IMR-90 (cell line): ENCODE measurements around the gene C6orf58. TPM values are rescaled to one million over a fixed set of nuclear protein-coding genes. Genes with fewer than 3 reads are reported as not detected.

Experiments
- ATAC-seq: fragments of 200-7000 bp; cut with Tn5 transposase; 2 replicates; pipeline ENCODE4 v1.9.1; 2020; ENCODE audit warnings: low read depth, mild to moderate bottlenecking, moderate library complexity
- BruUV-seq: library from RNA; stranded (reverse); fragments of 400-500 nt; replicated peaks from 2 replicates; lab custom pipeline; 2021; lab: Mats Ljungman, UMichigan
- CTCF ChIA-PET: fragments of 300-600 bp; formaldehyde crosslinking; extraction: SDS; loops from one replicate; lab custom pipeline; 2021; ENCODE audit warnings: antibody characterized with exemption; lab: Yijun Ruan, JAX
- POLR2A ChIA-PET: fragments of 300-600 bp; sonication (Branson Sonifier 250); formaldehyde crosslinking; loops from one replicate; lab custom pipeline; 2022; ENCODE audit warnings: antibody characterized with exemption; ENCODE audit not compliant: unreplicated experiment; lab: Charles Lee
- DNase-seq: peaks from one replicate; pipeline ENCODE4 v3.0.0; 2013
- H2AFZ ChIP-seq: replicated peaks from 2 replicates; pipeline ENCODE3; 2013; ENCODE audit warnings: low read length, mild to moderate bottlenecking; ENCODE audit not compliant: poor library complexity
- H2AK5ac ChIP-seq: 2 replicates; pipeline ENCODE4 v1.6.1; 2013; ENCODE audit warnings: low read depth, low read length, inconsistent platforms
- H2AK9ac ChIP-seq: replicated peaks from 2 replicates; pipeline ENCODE3; 2013; ENCODE audit warnings: mild to moderate bottlenecking, low read depth, low read length, moderate library complexity; ENCODE audit not compliant: poor library complexity
- H2BK120ac ChIP-seq: 2 replicates; pipeline ENCODE4 v1.6.1; 2013; ENCODE audit warnings: low read depth, low read length, inconsistent platforms
- H2BK15ac ChIP-seq: 3 replicates; pipeline ENCODE4 v1.6.1; 2013; ENCODE audit warnings: low read depth, low read length, inconsistent platforms
- H2BK20ac ChIP-seq: 2 replicates; pipeline ENCODE4 v1.6.1; 2013; ENCODE audit warnings: low read depth, mild to moderate bottlenecking, inconsistent platforms, low read length, moderate library complexity
- H2BK5ac ChIP-seq: 2 replicates; pipeline ENCODE4 v1.6.1; 2013; ENCODE audit warnings: mild to moderate bottlenecking, low read depth, low read length, inconsistent platforms; ENCODE audit not compliant: poor library complexity, severe bottlenecking
- H3K14ac ChIP-seq: replicated peaks from 2 replicates; pipeline ENCODE4 v1.6.1; 2013; ENCODE audit warnings: low read depth, low read length, inconsistent platforms
- H3K18ac ChIP-seq: 2 replicates; pipeline ENCODE4 v1.6.1; 2013; ENCODE audit warnings: low read depth, low read length, control low read depth
- H3K23ac ChIP-seq: 2 replicates; pipeline ENCODE4 v1.6.1; 2013; ENCODE audit warnings: low read depth, low read length, inconsistent platforms
- H3K27ac ChIP-seq: 2 replicates; pipeline ENCODE4 v1.5.1; 2013; ENCODE audit warnings: mild to moderate bottlenecking, control low read depth, low read length; ENCODE audit not compliant: insufficient read depth
- H3K27me3 ChIP-seq: 2 replicates; pipeline ENCODE4 v1.6.1; 2013; ENCODE audit warnings: low read length; ENCODE audit not compliant: control insufficient read depth, insufficient read depth
- H3K36me3 ChIP-seq: 2 replicates; pipeline ENCODE4 v1.6.1; 2013; ENCODE audit warnings: low read length, mixed read lengths; ENCODE audit not compliant: control insufficient read depth, insufficient read depth
- H3K4ac ChIP-seq: 2 replicates; pipeline ENCODE4 v1.6.1; 2013; ENCODE audit warnings: low read depth, low read length, inconsistent platforms
- H3K4me1 ChIP-seq: 2 replicates; pipeline ENCODE4 v1.6.1; 2013; ENCODE audit warnings: low read length, mixed read lengths; ENCODE audit not compliant: control insufficient read depth, insufficient read depth
- H3K4me2 ChIP-seq: 2 replicates; pipeline ENCODE4 v1.6.1; 2013; ENCODE audit warnings: low read depth, mild to moderate bottlenecking, control low read depth, low read length, moderate library complexity
- H3K4me3 ChIP-seq: 2 replicates; pipeline ENCODE4 v1.5.1; 2013; ENCODE audit warnings: low read depth, mild to moderate bottlenecking, control low read depth, low read length, moderate library complexity; ENCODE audit not compliant: insufficient read depth
- H3K56ac ChIP-seq: 2 replicates; pipeline ENCODE4 v1.6.1; 2013; ENCODE audit warnings: low read length, inconsistent platforms; ENCODE audit not compliant: insufficient read depth; ENCODE audit errors: extremely low read depth
- H3K79me1 ChIP-seq, 2 experiments: 2 replicates each; pipeline ENCODE4 v1.6.1; 2013; ENCODE audit warnings: low read length in 2 of 2, inconsistent platforms in 1 of 2, low read depth in 1 of 2
- H3K9ac ChIP-seq: 2 replicates; pipeline ENCODE4 v1.6.1; 2013; ENCODE audit warnings: low read depth, low read length, control low read depth
- H3K9me1 ChIP-seq: 2 replicates; pipeline ENCODE4 v1.6.1; 2013; ENCODE audit warnings: low read length, inconsistent platforms; ENCODE audit not compliant: insufficient read depth
- H3K9me3 ChIP-seq: 2 replicates; pipeline ENCODE4 v1.6.1; 2013; ENCODE audit warnings: low read length; ENCODE audit not compliant: control insufficient read depth, insufficient read depth
- H4K20me1 ChIP-seq: 2 replicates; pipeline ENCODE4 v1.6.1; 2013; ENCODE audit warnings: low read length, inconsistent platforms; ENCODE audit not compliant: insufficient read depth
- H4K5ac ChIP-seq: 2 replicates; pipeline ENCODE4 v1.6.1; 2013; ENCODE audit warnings: mild to moderate bottlenecking, low read depth, low read length, control low read depth
- H4K8ac ChIP-seq, 2 experiments: 2 replicates each; pipeline ENCODE4 v1.6.1; 2013; ENCODE audit warnings: low read depth in 2 of 2, low read length in 2 of 2, control low read depth in 1 of 2, inconsistent platforms in 1 of 2
- H4K91ac ChIP-seq: 2 replicates; pipeline ENCODE4 v1.6.1; 2013; ENCODE audit warnings: low read depth, low read length, inconsistent platforms; ENCODE audit not compliant: insufficient read depth
- CEBPB ChIP-seq: IDR thresholded peaks from 2 replicates; pipeline ENCODE4 v1.6.1; 2012; ENCODE audit warnings: low read depth, low read length, improper control_type of control experiment
- FOS ChIP-seq: fragments of 150-350 bp; IDR thresholded peaks from 2 replicates; pipeline ENCODE4 v1.6.1; 2016; ENCODE audit warnings: low read depth, low read length
- MAZ ChIP-seq: IDR thresholded peaks from 2 replicates; pipeline ENCODE4 v1.6.1; 2012; ENCODE audit warnings: low read depth, mild to moderate bottlenecking, low read length, improper control_type of control experiment, moderate library complexity, borderline replicate concordance
- RCOR1 ChIP-seq: IDR thresholded peaks from 2 replicates; pipeline ENCODE4 v1.6.1; 2012; ENCODE audit warnings: mild to moderate bottlenecking, low read length, improper control_type of control experiment; ENCODE audit not compliant: insufficient replicate concordance
- RFX5 ChIP-seq: IDR thresholded peaks from 2 replicates; pipeline ENCODE4 v1.8.0; 2012; ENCODE audit warnings: low read depth, mild to moderate bottlenecking, low read length, moderate library complexity
- SMC3 ChIP-seq: fragments of 150-350 bp; IDR thresholded peaks from 2 replicates; pipeline ENCODE4 v1.6.1; 2016; ENCODE audit warnings: low read depth, mild to moderate bottlenecking, antibody characterized with exemption, low read length, moderate library complexity
- WGBS, 2 experiments: methylation state at CpG; one replicate each; pipeline versions ENCODE4 v1.1.5 to v1.1.7; 2013; ENCODE audit warnings: missing lambda C conversion rate in 2 of 2; ENCODE audit not compliant: insufficient read length in 1 of 2; ENCODE audit errors: extremely low coverage in 2 of 2; 5-methylcytosine and 5-hydroxymethylcytosine counted together
- dilution Hi-C: fragments of 300-500 bp; cut with HindIII; formaldehyde crosslinking; loops from one replicate; pipeline ENCODE4 v1.14.3; 2018; ENCODE audit warnings: low sequenced_read_pairs; ENCODE audit not compliant: unreplicated experiment
- in situ Hi-C: fragments of 300-500 bp; cut with MboI; formaldehyde crosslinking; loops from 3 replicates; pipeline ENCODE4 v1.14.3; 2019; ENCODE audit warnings: low sequenced_read_pairs, inconsistent platforms, mixed read lengths
- intact Hi-C: fragments of 100-400 bp; cut with micrococcal nuclease; formaldehyde crosslinking; loops from 2 replicates; pipeline ENCODE4 v1.10.0; 2022
- polyA plus RNA-seq, 3 experiments: library from polyadenylated mRNA; depleted of rRNA; stranded (reverse); fragments of >200 nt; gene quantifications; 2 replicates each; pipeline ENCODE4 v1.2.3, GENCODE V29; 2012; ENCODE audit warnings: low replicate concordance in 1 of 3
- total RNA-seq: library from RNA; depleted of rRNA; stranded (reverse); fragments of >200 nt; gene quantifications from 2 replicates; pipeline ENCODE4 v1.2.3, GENCODE V29; 2012
- TF ChIP-seq, protein P1 (sequence below): conservative IDR thresholded peaks from 2 replicates; pipeline ENCODE4 v1.5.1; 2012; ENCODE audit warnings: mild to moderate bottlenecking, low read depth, low read length, improper control_type of control experiment
- TF ChIP-seq, protein P2 (sequence below): fragments of 150-350 bp; IDR thresholded peaks from 2 replicates; pipeline ENCODE4 v1.6.1; 2017; ENCODE audit warnings: mild to moderate bottlenecking, antibody characterized with exemption, low read length, low read depth
- TF ChIP-seq, protein P3 (sequence below): fragments of 150-350 bp; IDR thresholded peaks from 2 replicates; pipeline ENCODE4 v1.6.1; 2016; ENCODE audit warnings: low read depth, mild to moderate bottlenecking, low read length, moderate library complexity, borderline replicate concordance

The C6orf58 gene
- total and polyA plus RNA-seq, 2 of the 4 experiments (the other 2 are of a cell fraction) = 0.09 TPM; not detected in 1

DNA sequence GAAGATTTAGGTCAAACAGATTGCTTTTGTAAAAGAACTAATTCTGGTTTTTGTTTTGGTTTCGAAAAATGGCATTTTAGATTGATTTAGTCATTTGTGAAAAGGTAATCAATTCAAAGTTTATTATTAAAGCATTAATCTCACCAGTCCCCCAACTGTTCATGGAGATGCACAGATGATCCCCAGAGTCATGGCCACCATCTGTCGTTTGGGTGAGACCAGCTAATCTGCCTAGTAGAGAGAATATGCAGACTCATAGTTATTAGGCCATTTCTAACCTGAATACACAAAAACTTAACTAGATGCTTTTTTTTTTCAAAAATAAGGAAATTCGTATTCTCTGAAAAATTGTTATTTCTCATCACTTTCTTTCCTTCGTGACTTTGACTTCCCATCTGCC, 58.1 kb downstream of the C6orf58 start:
- ATAC-seq (no peak), DNase-seq (no peak)
- Histone ChIP-seq H3K9me1 (no peaks in the 10 kb centered on the region), H2AK5ac (no peak overlapping the region), H3K9ac (no peak overlapping the region), H4K91ac (no peak overlapping the region), H2AK9ac (no peak overlapping the region), H3K56ac (no peak overlapping the region), H4K20me1 (no peaks in the 10 kb centered on the region), H3K4me3 (no peak overlapping the region), H2BK20ac (no peak overlapping the region), H3K23ac (no peak overlapping the region), H3K36me3 (no peaks in the 10 kb centered on the region), H4K8ac (no peak overlapping the region), H2BK120ac (no peak overlapping the region), H2AFZ (no peak overlapping the region), H3K27ac (no peak overlapping the region), H2BK5ac (no peak overlapping the region), H3K4me1 (no peaks in the 10 kb centered on the region), H4K5ac (no peak overlapping the region), H3K18ac (no peak overlapping the region), H3K4me2 (no peak overlapping the region), H3K27me3 (no peaks in the 10 kb centered on the region; the same call in 1 of the 2 replicates), H3K9me3 (no peaks in the 10 kb centered on the region), H3K4ac (no peak overlapping the region), H2BK15ac (no peak overlapping the region), H3K14ac (no peak overlapping the region), H3K79me1 (no peaks in the 10 kb centered on the region)
- in situ Hi-C loops = no loop called here
- intact Hi-C loops = no loop called here
- CTCF ChIA-PET = no interaction called here
- POLR2A ChIA-PET = no interaction called here
- BruUV-seq = no TSS peak
- no CpG with 5 or more reads among the region's 4 CpGs for WGBS, 2 experiments
- no peak for TF ChIP-seq RCOR1
- TF ChIP-seq, protein P1, sequence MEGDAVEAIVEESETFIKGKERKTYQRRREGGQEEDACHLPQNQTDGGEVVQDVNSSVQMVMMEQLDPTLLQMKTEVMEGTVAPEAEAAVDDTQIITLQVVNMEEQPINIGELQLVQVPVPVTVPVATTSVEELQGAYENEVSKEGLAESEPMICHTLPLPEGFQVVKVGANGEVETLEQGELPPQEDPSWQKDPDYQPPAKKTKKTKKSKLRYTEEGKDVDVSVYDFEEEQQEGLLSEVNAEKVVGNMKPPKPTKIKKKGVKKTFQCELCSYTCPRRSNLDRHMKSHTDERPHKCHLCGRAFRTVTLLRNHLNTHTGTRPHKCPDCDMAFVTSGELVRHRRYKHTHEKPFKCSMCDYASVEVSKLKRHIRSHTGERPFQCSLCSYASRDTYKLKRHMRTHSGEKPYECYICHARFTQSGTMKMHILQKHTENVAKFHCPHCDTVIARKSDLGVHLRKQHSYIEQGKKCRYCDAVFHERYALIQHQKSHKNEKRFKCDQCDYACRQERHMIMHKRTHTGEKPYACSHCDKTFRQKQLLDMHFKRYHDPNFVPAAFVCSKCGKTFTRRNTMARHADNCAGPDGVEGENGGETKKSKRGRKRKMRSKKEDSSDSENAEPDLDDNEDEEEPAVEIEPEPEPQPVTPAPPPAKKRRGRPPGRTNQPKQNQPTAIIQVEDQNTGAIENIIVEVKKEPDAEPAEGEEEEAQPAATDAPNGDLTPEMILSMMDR = no peak
- no peak for TF ChIP-seq CEBPB
- TF ChIP-seq MAZ = no peak
- TF ChIP-seq, protein P2, sequence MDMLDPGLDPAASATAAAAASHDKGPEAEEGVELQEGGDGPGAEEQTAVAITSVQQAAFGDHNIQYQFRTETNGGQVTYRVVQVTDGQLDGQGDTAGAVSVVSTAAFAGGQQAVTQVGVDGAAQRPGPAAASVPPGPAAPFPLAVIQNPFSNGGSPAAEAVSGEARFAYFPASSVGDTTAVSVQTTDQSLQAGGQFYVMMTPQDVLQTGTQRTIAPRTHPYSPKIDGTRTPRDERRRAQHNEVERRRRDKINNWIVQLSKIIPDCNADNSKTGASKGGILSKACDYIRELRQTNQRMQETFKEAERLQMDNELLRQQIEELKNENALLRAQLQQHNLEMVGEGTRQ = no peak
- TF ChIP-seq FOS = no peak
- no peak for TF ChIP-seq SMC3
- TF ChIP-seq, protein P3, sequence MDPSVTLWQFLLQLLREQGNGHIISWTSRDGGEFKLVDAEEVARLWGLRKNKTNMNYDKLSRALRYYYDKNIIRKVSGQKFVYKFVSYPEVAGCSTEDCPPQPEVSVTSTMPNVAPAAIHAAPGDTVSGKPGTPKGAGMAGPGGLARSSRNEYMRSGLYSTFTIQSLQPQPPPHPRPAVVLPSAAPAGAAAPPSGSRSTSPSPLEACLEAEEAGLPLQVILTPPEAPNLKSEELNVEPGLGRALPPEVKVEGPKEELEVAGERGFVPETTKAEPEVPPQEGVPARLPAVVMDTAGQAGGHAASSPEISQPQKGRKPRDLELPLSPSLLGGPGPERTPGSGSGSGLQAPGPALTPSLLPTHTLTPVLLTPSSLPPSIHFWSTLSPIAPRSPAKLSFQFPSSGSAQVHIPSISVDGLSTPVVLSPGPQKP = no peak
- TF ChIP-seq RFX5 = no peak
- dilution Hi-C loops = no loop called here
